Astrocyte (in vitro differentiated cells and primary cell): ENCODE results near the gene SDHAF1.

Experiments used
- EZH2 ChIP-seq: IDR thresholded peaks from 2 replicates; pipeline ENCODE4 v1.6.1; 2012; ENCODE audit warnings: mild to moderate bottlenecking, low read length, inconsistent platforms; ENCODE audit not compliant: insufficient read depth
- TF ChIP-seq, protein P1 (sequence below): IDR thresholded peaks from 2 replicates; pipeline ENCODE4 v1.5.1; 2011; ENCODE audit warnings: low read depth, mild to moderate bottlenecking, inconsistent platforms, low read length, moderate library complexity; ENCODE audit not compliant: insufficient read depth

DNA sequence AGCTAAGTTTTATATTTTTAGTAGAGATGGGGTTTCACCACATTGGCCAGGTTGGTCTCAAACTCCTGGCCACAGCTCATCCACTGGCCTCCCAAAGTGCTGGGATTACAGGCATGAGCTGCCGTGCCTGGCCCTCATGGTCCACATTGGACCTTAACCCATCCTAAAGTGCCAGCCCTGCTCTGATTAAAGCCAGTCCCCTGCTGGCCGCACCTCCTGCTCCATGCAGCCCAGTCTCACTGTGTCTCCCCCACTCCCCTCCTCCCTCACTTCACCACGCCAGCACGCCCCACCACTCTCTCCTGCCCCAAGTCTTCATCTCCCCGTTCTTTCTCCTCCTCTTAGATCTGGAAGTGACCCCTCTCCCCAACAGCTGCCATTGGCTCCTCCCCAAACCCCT, 16.7 kb upstream of the SDHAF1 start:
- TF ChIP-seq, protein P1, sequence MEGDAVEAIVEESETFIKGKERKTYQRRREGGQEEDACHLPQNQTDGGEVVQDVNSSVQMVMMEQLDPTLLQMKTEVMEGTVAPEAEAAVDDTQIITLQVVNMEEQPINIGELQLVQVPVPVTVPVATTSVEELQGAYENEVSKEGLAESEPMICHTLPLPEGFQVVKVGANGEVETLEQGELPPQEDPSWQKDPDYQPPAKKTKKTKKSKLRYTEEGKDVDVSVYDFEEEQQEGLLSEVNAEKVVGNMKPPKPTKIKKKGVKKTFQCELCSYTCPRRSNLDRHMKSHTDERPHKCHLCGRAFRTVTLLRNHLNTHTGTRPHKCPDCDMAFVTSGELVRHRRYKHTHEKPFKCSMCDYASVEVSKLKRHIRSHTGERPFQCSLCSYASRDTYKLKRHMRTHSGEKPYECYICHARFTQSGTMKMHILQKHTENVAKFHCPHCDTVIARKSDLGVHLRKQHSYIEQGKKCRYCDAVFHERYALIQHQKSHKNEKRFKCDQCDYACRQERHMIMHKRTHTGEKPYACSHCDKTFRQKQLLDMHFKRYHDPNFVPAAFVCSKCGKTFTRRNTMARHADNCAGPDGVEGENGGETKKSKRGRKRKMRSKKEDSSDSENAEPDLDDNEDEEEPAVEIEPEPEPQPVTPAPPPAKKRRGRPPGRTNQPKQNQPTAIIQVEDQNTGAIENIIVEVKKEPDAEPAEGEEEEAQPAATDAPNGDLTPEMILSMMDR, result no peak
- no peak for TF ChIP-seq EZH2
